ENCODE results near the gene SRM. TPM values are rescaled to one million over a fixed set of nuclear protein-coding genes. Genes with fewer than 3 reads are reported as not detected.
"Not testable (repeated sequence)": the region's sequence is repeated elsewhere in the genome, so short reads cannot be mapped to it uniquely, and the experiment has no call there.

Gene SRM
- total RNA-seq, 3 donors from 2014 or later: 14.0 to 46.3 (median 34.3) TPM

GRCh38 chr1:11052839-11053757 is 6.7 kb downstream of the SRM start:
- DNase-seq: no peak
- Histone ChIP-seq H3K4me3 (no peak overlapping the region), H3K4me1 (ENCODE audit: low read depth) (peaks cover 3% of the 10 kb centered on the region), H3K36me3 (ENCODE audit: low read depth) (no peaks in the 10 kb centered on the region), H3K9me3 (no peaks in the 10 kb centered on the region)
- peak; percentile 49 for ATAC-seq
- intact Hi-C loops (cut with DNase I, micrococcal nuclease): no loop called here
- TF ChIP-seq CTCF (IDR thresholded peaks at IDR 0.05): no peak

GRCh38 chr1:11051781-11052511 is 7.9 kb downstream of the SRM start:
- H3K36me3 ChIP-seq (ENCODE audit: low read depth): no peaks in the 10 kb centered on the region
- no peak overlapping the region for H3K4me3 ChIP-seq
- TF ChIP-seq CTCF (IDR thresholded peaks at IDR 0.05): no peak
- no peaks in the 10 kb centered on the region for H3K9me3 ChIP-seq
- intact Hi-C loops (cut with DNase I, micrococcal nuclease): no loop called here
- H3K4me1 ChIP-seq (ENCODE audit: low read depth): peaks cover 3% of the 10 kb centered on the region
- no peak for ATAC-seq
- DNase-seq: no peak

- H3K4me1 ChIP-seq (ENCODE audit: low read depth); H3K4me3 ChIP-seq; intact Hi-C loops (cut with DNase I, micrococcal nuclease); ATAC-seq; DNase-seq; H3K9me3 ChIP-seq; H3K36me3 ChIP-seq (ENCODE audit: low read depth): not testable (repeated sequence)
These were observed 8.7 kb downstream of the SRM start for GRCh38 chr1:11051121-11051520.

GRCh38 chr1:11046625-11047365 is 13.0 kb downstream of the SRM start, which contains the start of gene MASP2:
TSS of gene MASP2 (minus strand) at chr1:11047239. CDS start at chr1:11047207, 32 bp downstream.
- intact Hi-C loops (cut with DNase I, micrococcal nuclease): no loop called here
- Histone ChIP-seq H3K4me3 (no peak within 1 kb of the TSS), H3K36me3 (ENCODE audit: low read depth) (no peaks in the 10 kb centered on the region), H3K4me1 (ENCODE audit: low read depth) (no peaks in the 10 kb centered on the region), H3K9me3 (no peaks in the 10 kb centered on the region)
- no peak for TF ChIP-seq CTCF (IDR thresholded peaks at IDR 0.05)
- DNase-seq: no peak
- ATAC-seq: no peak

GRCh38 chr1:11046270-11046566 is 13.6 kb downstream of the SRM start:
- TF ChIP-seq CTCF (IDR thresholded peaks at IDR 0.05): no peak
- intact Hi-C loops (cut with DNase I, micrococcal nuclease): no loop called here
- no peaks in the 10 kb centered on the region for H3K9me3 ChIP-seq
- no peaks in the 10 kb centered on the region for H3K4me1 ChIP-seq (ENCODE audit: low read depth)
- no peaks in the 10 kb centered on the region for H3K36me3 ChIP-seq (ENCODE audit: low read depth)
- ATAC-seq: peak; percentile 43
- DNase-seq: no peak
- H3K4me3 ChIP-seq: no peak overlapping the region
